GM19025 (cell line): ENCODE results near the gene SYTL2.

ENCODE experiments used
- ATAC-seq: cut with Tn5 transposase; IDR thresholded peaks from one replicate; pipeline ENCODE4 v1.9.1; 2021; ENCODE audit warnings: mild to moderate bottlenecking, low read depth, moderate library complexity; ENCODE audit not compliant: unreplicated experiment

Gene SYTL2

GRCh38 chr11:85767246-85767945, 43.5 kb downstream of the SYTL2 start:
- no peak for ATAC-seq

- no peak for ATAC-seq
Measured at GRCh38 chr11:85766721-85767161, 44.2 kb downstream of the SYTL2 start.

- no peak for ATAC-seq
Measured at GRCh38 chr11:85764796-85765195, 46.1 kb downstream of the SYTL2 start.

GRCh38 chr11:85762226-85762625, 48.7 kb downstream of the SYTL2 start:
- no peak for ATAC-seq

GRCh38 chr11:85759915-85760314, 51.0 kb downstream of the SYTL2 start:
- no peak for ATAC-seq

- ATAC-seq: no peak
Measured at GRCh38 chr11:85758480-85759039, 52.4 kb downstream of the SYTL2 start.

GRCh38 chr11:85758026-85758425, 52.9 kb downstream of the SYTL2 start:
- no peak for ATAC-seq

GRCh38 chr11:85756401-85757200, 54.3 kb downstream of the SYTL2 start:
- no peak for ATAC-seq

GRCh38 chr11:85755701-85756100, 55.2 kb downstream of the SYTL2 start:
- no peak for ATAC-seq

- no peak for ATAC-seq
Measured at GRCh38 chr11:85755285-85755684, 55.7 kb downstream of the SYTL2 start.

- no peak for ATAC-seq
Measured at GRCh38 chr11:85752890-85753581, 57.9 kb downstream of the SYTL2 start.

- ATAC-seq: no peak
Measured at GRCh38 chr11:85752201-85752889, 58.6 kb downstream of the SYTL2 start.

GRCh38 chr11:85751724-85752123, 59.2 kb downstream of the SYTL2 start:
- no peak for ATAC-seq

- no peak for ATAC-seq
Measured at GRCh38 chr11:85750646-85751045, 60.3 kb downstream of the SYTL2 start.

GRCh38 chr11:85749884-85750283, 61.1 kb downstream of the SYTL2 start:
- no peak for ATAC-seq

- no peak for ATAC-seq
Measured at GRCh38 chr11:85749287-85749834, 61.6 kb downstream of the SYTL2 start.

GRCh38 chr11:85748455-85748891, 62.5 kb downstream of the SYTL2 start:
- no peak for ATAC-seq

GRCh38 chr11:85746670-85747069, 64.3 kb downstream of the SYTL2 start:
- ATAC-seq: no peak

GRCh38 chr11:85745626-85746025, 65.3 kb downstream of the SYTL2 start:
- ATAC-seq: no peak

- no peak for ATAC-seq
Measured at GRCh38 chr11:85742873-85743275, 68.1 kb downstream of the SYTL2 start.
